Neural crest cell (in vitro differentiated cells): Measurements from ENCODE around the gene INHBB. TPM values are rescaled to one million over a fixed set of nuclear protein-coding genes. Genes with fewer than 3 reads are reported as not detected.
"Not testable (repeated sequence)": the region's sequence is repeated elsewhere in the genome, so short reads cannot be mapped to it uniquely, and the experiment has no call there.

Source experiments
- DNase-seq: peaks from one replicate; pipeline ENCODE4 v3.0.0; 2021; ENCODE audit warnings: low read depth, mixed read lengths, low spot score
- H3K27ac Mint-ChIP-seq: one replicate; pipeline ENCODE4 v1.8.0; 2021; ENCODE audit warnings: mild to moderate bottlenecking, mixed read lengths; ENCODE audit not compliant: unreplicated experiment
- H3K27me3 Mint-ChIP-seq: 2 replicates; pipeline ENCODE4 v1.8.0; 2021; ENCODE audit warnings: low read depth, mild to moderate bottlenecking, mixed read lengths
- H3K36me3 Mint-ChIP-seq: 2 replicates; pipeline ENCODE4 v1.8.0; 2021; ENCODE audit warnings: low read depth, mild to moderate bottlenecking, mixed read lengths
- H3K4me1 Mint-ChIP-seq: 2 replicates; pipeline ENCODE4 v1.8.0; 2021; ENCODE audit warnings: mixed read lengths
- H3K4me3 Mint-ChIP-seq: one replicate; pipeline ENCODE4 v1.8.0; 2021; ENCODE audit warnings: mild to moderate bottlenecking, mixed read lengths
- H3K9me3 Mint-ChIP-seq: 2 replicates; pipeline ENCODE4 v1.8.0; 2021; ENCODE audit warnings: mixed read lengths
- total RNA-seq: library from RNA; stranded (reverse); gene quantifications from 2 replicates; pipeline ENCODE4 v1.2.1, GENCODE V29; 2021
- TF ChIP-seq, protein P1 (sequence below): fragments of 200-600 bp; sonication (generic); conservative IDR thresholded peaks from 2 replicates; pipeline ENCODE4 v1.5.0; 2021; ENCODE audit warnings: antibody characterized with exemption, mild to moderate bottlenecking

INHBB gene
- total RNA-seq, 1 donor from 2014 or later, result 0.49 TPM

- Mint-ChIP-seq H3K4me1 (peaks cover 5% of the 10 kb centered on the region), H3K4me3 (no peak overlapping the region), H3K27me3 (peaks cover 7% of the 10 kb centered on the region), H3K27ac (no peak overlapping the region), H3K9me3 (no peaks in the 10 kb centered on the region), H3K36me3 (no peaks in the 10 kb centered on the region)
- TF ChIP-seq, protein P1, sequence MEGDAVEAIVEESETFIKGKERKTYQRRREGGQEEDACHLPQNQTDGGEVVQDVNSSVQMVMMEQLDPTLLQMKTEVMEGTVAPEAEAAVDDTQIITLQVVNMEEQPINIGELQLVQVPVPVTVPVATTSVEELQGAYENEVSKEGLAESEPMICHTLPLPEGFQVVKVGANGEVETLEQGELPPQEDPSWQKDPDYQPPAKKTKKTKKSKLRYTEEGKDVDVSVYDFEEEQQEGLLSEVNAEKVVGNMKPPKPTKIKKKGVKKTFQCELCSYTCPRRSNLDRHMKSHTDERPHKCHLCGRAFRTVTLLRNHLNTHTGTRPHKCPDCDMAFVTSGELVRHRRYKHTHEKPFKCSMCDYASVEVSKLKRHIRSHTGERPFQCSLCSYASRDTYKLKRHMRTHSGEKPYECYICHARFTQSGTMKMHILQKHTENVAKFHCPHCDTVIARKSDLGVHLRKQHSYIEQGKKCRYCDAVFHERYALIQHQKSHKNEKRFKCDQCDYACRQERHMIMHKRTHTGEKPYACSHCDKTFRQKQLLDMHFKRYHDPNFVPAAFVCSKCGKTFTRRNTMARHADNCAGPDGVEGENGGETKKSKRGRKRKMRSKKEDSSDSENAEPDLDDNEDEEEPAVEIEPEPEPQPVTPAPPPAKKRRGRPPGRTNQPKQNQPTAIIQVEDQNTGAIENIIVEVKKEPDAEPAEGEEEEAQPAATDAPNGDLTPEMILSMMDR, result no peak
- no peak for DNase-seq
Observed at GRCh38 chr2:120390381-120391055, 44.6 kb downstream of the INHBB start.

DNA sequence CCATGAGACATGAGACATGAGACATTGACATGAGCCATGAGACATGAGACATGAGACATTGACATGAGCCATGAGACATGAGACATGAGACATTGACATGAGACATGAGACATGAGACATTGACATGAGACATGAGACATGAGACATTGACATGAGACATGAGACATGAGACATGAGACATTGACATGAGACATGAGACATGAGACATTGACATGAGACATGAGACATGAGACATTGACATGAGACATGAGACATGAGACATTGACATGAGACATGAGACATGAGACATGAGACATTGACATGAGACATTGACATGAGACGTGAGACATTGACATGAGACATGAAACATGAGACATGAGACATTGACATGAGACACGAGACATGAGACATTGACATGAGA, 45.4 kb downstream of the INHBB start:
- not testable (repeated sequence) for DNase-seq, H3K27me3 Mint-ChIP-seq, H3K9me3 Mint-ChIP-seq, H3K27ac Mint-ChIP-seq, H3K36me3 Mint-ChIP-seq, H3K4me3 Mint-ChIP-seq, H3K4me1 Mint-ChIP-seq

DNA sequence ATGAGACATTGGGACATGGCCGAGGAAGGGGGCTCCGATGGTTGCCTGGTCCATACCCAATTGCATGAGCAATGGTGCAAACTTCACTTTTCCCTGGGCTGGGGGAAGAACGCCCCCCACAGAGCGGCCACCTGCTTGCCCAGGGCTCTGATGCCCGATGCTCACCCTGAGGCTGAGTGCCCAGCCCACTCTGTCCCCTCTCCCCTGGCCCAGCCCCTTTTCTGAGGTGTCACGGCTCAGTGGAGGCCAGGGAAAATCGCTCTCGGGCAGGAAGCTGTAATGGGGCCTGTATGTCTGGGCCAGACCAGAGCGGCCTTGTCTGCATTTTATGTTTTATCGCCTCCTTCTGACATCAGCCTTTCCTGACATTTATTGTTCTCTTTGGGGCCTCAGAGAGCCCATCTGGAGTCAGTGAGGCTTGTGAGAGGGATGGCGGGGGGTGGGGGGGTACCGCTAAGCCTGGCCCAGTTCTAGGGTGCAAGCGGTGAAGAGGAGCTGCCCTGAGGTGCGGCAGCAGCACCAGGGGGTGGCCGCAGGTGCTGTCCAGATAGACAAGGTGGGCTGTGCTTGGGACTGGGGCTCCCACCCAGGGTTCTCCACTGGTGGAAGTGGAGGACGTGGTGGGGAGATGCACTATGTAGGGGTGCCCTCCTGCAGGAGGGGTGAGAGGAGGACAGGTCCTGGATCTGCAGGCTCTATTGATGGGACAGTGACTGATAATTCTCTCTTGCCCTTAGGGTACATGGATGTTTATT, 46.2 kb downstream of the INHBB start:
- no peak for DNase-seq
- no peak overlapping the region for H3K27ac Mint-ChIP-seq

GRCh38 chr2:120392923-120393322, 47.0 kb downstream of the INHBB start:
- H3K36me3 Mint-ChIP-seq, result no peaks in the 10 kb centered on the region
- H3K27me3 Mint-ChIP-seq, result peaks cover 7% of the 10 kb centered on the region
- no peak for DNase-seq
- H3K9me3 Mint-ChIP-seq, result no peaks in the 10 kb centered on the region
- TF ChIP-seq, protein P1, result no peak
- no peak overlapping the region for H3K4me3 Mint-ChIP-seq
- H3K4me1 Mint-ChIP-seq, result no peaks in the 10 kb centered on the region
- no peak overlapping the region for H3K27ac Mint-ChIP-seq

More for the DNA sequence above, 46.2 kb downstream of the INHBB start:
- no peak overlapping the region for H3K4me3 Mint-ChIP-seq
- no peaks in the 10 kb centered on the region for H3K9me3 Mint-ChIP-seq
- TF ChIP-seq, protein P1, result no peak
- peaks cover 7% of the 10 kb centered on the region for H3K27me3 Mint-ChIP-seq
- no peaks in the 10 kb centered on the region for H3K4me1 Mint-ChIP-seq
- H3K36me3 Mint-ChIP-seq, result no peaks in the 10 kb centered on the region

DNA sequence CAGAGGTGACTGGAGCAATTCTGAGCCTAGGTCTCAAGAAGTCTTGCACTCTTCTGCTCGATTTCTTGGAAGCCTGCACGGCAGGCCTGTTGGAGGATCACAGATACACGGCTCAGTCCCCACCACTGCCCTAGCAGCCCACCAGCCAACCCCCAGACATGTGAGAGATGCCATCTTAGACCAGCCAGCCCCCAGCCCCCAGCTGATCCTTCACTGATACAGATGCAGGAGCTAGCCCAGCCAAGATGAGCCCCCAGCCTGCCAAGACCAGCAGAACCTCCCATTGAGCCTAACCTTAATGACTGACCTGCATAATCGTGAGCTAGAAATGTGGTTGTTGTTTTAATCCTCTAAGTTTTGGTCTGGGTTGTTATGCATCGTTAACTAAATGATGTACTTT, 47.5 kb downstream of the INHBB start:
- Mint-ChIP-seq H3K27me3 (peaks cover 7% of the 10 kb centered on the region), H3K27ac (no peak overlapping the region), H3K4me3 (no peak overlapping the region), H3K4me1 (no peaks in the 10 kb centered on the region), H3K36me3 (no peaks in the 10 kb centered on the region), H3K9me3 (no peaks in the 10 kb centered on the region)
- no peak for DNase-seq
- TF ChIP-seq, protein P1, result no peak

DNA sequence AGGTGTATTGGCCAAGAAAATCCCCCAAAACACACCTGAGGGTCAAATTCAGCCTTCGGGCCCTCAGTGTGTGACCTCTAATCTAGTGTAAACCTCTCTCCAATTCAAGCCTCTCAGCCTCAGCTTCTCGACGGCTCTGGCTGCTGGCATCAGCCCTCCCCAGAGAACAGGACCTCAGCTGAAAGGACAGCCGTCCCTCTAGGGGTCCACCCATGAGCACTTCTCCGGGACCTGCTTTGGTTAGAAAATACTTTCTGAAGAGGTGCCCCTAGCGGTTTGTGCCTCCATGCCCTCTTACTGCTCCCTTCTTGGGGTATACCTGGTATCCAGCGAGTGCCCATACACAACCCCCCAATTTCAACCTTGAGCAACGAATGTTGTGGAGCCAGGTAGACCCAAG, 48.8 kb downstream of the INHBB start:
- H3K27me3 Mint-ChIP-seq, result peaks cover 2% of the 10 kb centered on the region
- H3K27ac Mint-ChIP-seq, result no peak overlapping the region
- H3K4me3 Mint-ChIP-seq, result no peak overlapping the region
- no peak for DNase-seq
- H3K4me1 Mint-ChIP-seq, result no peaks in the 10 kb centered on the region
- H3K36me3 Mint-ChIP-seq, result no peaks in the 10 kb centered on the region
- H3K9me3 Mint-ChIP-seq, result no peaks in the 10 kb centered on the region
- TF ChIP-seq, protein P1, result no peak
